Measurements from ENCODE around the gene ZNRF2. TPM values are rescaled to one million over a fixed set of nuclear protein-coding genes. Genes with fewer than 3 reads are reported as not detected.

Gene ZNRF2
- total RNA-seq, 4 donors from 2014 or later: 23.8 to 39.3 (median 34.6) TPM

- no peak for DNase-seq (ENCODE audit: low spot score in 2 of 2)
- H3K4me3 ChIP-seq: no peak overlapping the region
- peaks cover 9% of the 10 kb centered on the region for H3K4me1 ChIP-seq
- TF ChIP-seq POLR2A (IDR thresholded peaks at IDR 0.05) (no peak), POLR2AphosphoS5 (IDR thresholded peaks at IDR 0.05) (no peak), EP300 (IDR thresholded peaks at IDR 0.05) (no peak)
- TF ChIP-seq, protein P1, sequence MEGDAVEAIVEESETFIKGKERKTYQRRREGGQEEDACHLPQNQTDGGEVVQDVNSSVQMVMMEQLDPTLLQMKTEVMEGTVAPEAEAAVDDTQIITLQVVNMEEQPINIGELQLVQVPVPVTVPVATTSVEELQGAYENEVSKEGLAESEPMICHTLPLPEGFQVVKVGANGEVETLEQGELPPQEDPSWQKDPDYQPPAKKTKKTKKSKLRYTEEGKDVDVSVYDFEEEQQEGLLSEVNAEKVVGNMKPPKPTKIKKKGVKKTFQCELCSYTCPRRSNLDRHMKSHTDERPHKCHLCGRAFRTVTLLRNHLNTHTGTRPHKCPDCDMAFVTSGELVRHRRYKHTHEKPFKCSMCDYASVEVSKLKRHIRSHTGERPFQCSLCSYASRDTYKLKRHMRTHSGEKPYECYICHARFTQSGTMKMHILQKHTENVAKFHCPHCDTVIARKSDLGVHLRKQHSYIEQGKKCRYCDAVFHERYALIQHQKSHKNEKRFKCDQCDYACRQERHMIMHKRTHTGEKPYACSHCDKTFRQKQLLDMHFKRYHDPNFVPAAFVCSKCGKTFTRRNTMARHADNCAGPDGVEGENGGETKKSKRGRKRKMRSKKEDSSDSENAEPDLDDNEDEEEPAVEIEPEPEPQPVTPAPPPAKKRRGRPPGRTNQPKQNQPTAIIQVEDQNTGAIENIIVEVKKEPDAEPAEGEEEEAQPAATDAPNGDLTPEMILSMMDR (IDR thresholded peaks at IDR 0.05): no peak
- no peaks in the 10 kb centered on the region for H3K9me3 ChIP-seq
- no peak overlapping the region for H3K27ac ChIP-seq
- 90% methylated on average over 2 of the region's 2 CpGs for WGBS
- peaks cover 9% of the 10 kb centered on the region for H3K36me3 ChIP-seq
- H3K27me3 ChIP-seq: no peaks in the 10 kb centered on the region
Measured at GRCh38 chr7:30405179-30405578, 120.8 kb downstream of the ZNRF2 start.

GRCh38 chr7:30406664-30407425, 122.4 kb downstream of the ZNRF2 start:
- Histone ChIP-seq H3K36me3 (peaks cover 9% of the 10 kb centered on the region), H3K9me3 (no peaks in the 10 kb centered on the region), H3K27ac (peak overlapping the region; percentile 74), H3K4me3 (no peak overlapping the region), H3K27me3 (no peaks in the 10 kb centered on the region), H3K4me1 (peaks cover 10% of the 10 kb centered on the region)
- TF ChIP-seq POLR2AphosphoS5 (IDR thresholded peaks at IDR 0.05) (no peak), EP300 (IDR thresholded peaks at IDR 0.05) (no peak), POLR2A (IDR thresholded peaks at IDR 0.05) (no peak)
- TF ChIP-seq, protein P1 (IDR thresholded peaks at IDR 0.05): no peak
- whole genome bisulfite sequencing: 76% methylated on average over 13 of the region's 13 CpGs
- DNase-seq (ENCODE audit: low spot score in 2 of 2): no peak

- TF ChIP-seq EP300 (IDR thresholded peaks at IDR 0.05): no peak
- TF ChIP-seq, protein P1 (IDR thresholded peaks at IDR 0.05): no peak
- TF ChIP-seq POLR2AphosphoS5 (IDR thresholded peaks at IDR 0.05): no peak
- no peak for TF ChIP-seq POLR2A (IDR thresholded peaks at IDR 0.05)
- peaks cover 10% of the 10 kb centered on the region for H3K4me1 ChIP-seq
- H3K27ac ChIP-seq: no peak overlapping the region
Measured at GRCh38 chr7:30411173-30411572, 126.8 kb downstream of the ZNRF2 start.

GRCh38 chr7:30411897-30412296, 127.5 kb downstream of the ZNRF2 start:
- no peak overlapping the region for H3K4me3 ChIP-seq
- 51% methylated on average over 3 of the region's 3 CpGs for WGBS
- no peak overlapping the region for H3K27ac ChIP-seq
- peaks cover 10% of the 10 kb centered on the region for H3K4me1 ChIP-seq
- no peaks in the 10 kb centered on the region for H3K27me3 ChIP-seq
- no peak for DNase-seq (ENCODE audit: low spot score in 2 of 2)
- no peaks in the 10 kb centered on the region for H3K9me3 ChIP-seq
- TF ChIP-seq POLR2AphosphoS5 (IDR thresholded peaks at IDR 0.05) (no peak), POLR2A (IDR thresholded peaks at IDR 0.05) (no peak), EP300 (IDR thresholded peaks at IDR 0.05) (no peak)
- TF ChIP-seq, protein P1 (IDR thresholded peaks at IDR 0.05): no peak
- H3K36me3 ChIP-seq: no peaks in the 10 kb centered on the region

More at GRCh38 chr7:30411173-30411572, 126.8 kb downstream of the ZNRF2 start:
- Histone ChIP-seq H3K36me3 (no peaks in the 10 kb centered on the region), H3K4me3 (no peak overlapping the region), H3K27me3 (no peaks in the 10 kb centered on the region), H3K9me3 (no peaks in the 10 kb centered on the region)
- no peak for DNase-seq (ENCODE audit: low spot score in 2 of 2)
- WGBS: 79% methylated on average over 2 of the region's 2 CpGs

DNA sequence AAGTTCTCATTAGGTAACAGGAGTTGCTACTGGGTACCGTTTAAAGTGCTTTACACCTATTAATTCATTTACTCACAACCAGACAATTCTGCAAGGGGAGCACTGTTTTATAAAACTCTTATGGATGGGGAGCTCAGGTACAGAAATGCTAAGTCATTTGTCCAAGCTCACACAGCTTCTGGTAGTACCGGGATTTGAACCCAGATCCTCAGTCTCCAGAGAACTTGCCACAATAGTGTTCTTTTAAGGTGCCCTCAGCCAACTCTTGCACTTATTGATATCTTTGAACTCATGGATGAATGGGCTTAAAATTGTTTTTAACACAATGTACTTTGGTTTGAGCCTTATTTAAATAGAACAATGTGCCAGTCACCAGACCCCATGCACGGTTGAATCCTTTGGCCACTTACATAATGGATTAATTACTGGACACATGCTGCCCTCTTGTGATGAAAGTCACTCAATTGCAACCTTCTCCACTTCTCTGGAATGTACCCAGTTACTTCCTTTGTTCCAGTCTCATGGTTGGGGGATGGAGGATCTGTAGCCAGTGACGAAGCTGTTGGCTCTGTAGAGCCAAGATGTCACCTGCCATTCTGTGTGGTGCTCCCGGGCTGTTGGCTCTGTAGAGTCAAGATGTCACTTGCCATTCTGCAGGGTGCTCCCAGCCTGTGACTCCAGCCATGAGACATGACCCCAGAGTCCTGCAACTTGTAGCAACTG, 128.5 kb downstream of the ZNRF2 start:
- Histone ChIP-seq H3K4me1 (peaks cover 10% of the 10 kb centered on the region), H3K4me3 (no peak overlapping the region), H3K27me3 (no peaks in the 10 kb centered on the region), H3K27ac (no peak overlapping the region), H3K36me3 (no peaks in the 10 kb centered on the region), H3K9me3 (no peaks in the 10 kb centered on the region)
- no peak for DNase-seq (ENCODE audit: low spot score in 2 of 2)
- 44% methylated on average over 5 of the region's 5 CpGs for WGBS
- TF ChIP-seq, protein P1 (IDR thresholded peaks at IDR 0.05): peak; percentile 23 to 44
- TF ChIP-seq POLR2A (IDR thresholded peaks at IDR 0.05): no peak
